Stimulated activated CD8-positive, alpha-beta memory T cell treated with anti-CD3 and anti-CD28 coated beads, Interleukin-4, amount 100 ng/mL, for 1 hour (primary cell): ENCODE results near the gene ZNF569.
"Not testable (repeated sequence)": the region's sequence is repeated elsewhere in the genome, so short reads cannot be mapped to it uniquely, and the experiment has no call there.

Experiments used
- DNase-seq, 2 donors: peaks; one replicate each; pipeline ENCODE4 v3.0.0-alpha.2; 2020; ENCODE audit warnings: low read depth in 2 of 2, low spot score in 1 of 2

The ZNF569 gene

DNA sequence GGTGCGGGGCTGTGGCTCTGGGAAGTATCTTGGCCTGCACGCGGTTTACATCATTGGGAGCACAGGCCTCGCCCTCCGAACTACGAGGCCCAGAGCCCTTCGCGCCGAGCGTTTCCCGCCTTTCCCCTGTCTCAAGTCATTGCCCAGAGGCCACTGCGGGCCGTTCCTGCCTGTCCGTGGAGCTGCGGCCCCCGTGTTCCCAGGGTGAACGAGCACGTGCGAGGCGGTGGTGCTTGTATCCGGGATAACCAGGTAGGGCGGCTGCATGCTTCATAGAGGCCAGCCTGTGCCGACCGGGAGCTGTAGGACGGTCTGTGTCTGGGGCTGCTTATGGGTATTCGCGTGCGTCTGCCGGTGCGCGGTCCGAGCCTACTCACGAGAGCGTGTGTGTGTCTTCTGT lies 63.8 kb downstream of the ZNF569 start:
- DNase-seq = no peak

DNA sequence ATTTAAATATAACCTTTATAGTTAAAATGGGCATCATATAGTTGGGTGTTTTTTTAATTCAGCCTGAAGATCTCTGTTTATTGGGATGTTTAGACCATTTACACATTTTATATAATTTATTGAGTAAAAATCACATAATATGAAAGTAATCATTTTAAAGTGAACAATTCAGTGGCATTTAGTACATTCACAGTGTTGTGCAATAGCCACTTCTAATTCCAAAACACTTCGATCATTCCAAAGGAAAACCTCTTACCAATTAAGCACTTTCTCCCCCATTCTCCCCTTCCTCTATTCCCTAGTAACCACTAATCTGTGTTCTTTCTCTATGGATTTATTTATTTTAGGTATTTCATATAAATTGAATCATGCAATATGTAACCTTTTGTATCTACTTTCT lies 66.2 kb downstream of the ZNF569 start:
- no peak for DNase-seq

DNA sequence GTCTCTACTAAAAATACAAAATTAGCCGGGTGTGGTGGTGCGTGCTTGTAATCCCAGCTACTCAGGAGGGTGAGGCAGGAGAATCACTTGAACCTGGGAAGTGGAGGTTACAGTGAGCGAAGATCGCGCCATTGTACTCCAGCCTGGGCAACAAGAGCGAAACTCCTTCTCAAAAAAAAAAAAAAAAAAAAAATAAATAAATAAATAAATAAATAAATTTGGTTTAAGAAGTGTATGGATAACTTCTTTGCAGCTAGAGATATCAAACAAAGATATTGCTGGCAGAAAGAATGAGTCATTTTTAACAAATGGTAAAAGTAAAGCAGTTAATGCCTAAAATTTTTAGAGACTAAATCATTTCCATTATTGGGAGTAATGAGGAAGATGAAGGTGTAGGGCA lies 75.8 kb downstream of the ZNF569 start:
- not testable (repeated sequence) for DNase-seq

DNA sequence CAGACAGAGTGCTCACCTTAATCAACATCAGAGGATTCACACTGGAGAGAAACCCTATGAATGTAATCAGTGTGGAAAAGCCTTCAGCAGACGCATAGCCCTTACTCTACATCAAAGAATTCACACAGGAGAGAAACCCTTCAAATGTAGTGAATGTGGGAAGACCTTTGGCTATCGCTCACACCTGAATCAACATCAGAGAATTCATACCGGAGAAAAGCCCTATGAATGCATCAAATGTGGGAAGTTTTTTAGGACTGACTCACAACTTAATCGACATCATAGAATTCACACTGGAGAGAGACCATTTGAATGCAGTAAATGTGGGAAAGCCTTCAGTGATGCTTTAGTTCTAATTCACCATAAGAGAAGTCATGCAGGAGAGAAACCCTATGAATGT lies 78.0 kb downstream of the ZNF569 start:
- DNase-seq = no peak

DNA sequence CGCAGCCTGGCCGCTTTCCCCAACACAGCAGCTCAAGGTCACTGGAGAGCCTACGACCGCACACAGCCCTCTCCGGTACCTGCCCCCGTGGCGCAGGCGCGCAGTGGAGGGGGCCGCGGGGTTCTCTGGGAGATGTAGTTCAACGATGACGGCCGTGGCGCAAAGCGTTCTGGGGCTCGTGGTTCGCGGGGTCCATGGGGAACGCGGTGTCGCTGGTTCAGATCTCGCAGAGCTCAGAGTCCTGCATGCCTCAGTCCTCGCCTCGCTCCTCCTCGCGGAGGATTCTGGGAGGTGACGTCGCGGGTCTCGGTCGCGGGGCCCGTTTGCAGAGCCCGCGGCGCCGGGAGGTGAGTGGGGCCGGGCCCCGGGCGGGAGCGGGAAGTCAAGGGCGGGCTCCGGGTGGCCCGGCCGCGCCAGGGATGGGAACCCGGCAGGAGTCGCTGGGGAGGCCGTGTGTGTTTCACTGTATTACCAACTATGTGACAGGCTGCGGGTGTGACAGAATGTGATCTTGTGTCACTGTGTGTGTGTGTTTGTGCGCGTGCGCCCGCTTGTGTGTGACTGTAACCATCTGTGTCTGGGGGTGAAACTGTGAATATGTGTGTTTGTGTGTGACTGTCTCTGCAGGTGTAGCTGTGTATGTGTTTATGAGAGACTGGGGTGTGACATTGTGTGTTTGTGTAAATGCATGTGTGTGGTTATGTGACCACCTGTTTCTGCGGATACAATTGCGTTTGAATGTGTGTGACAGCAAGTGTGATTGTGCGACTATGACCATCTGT lies 96.2 kb downstream of the ZNF569 start, which contains the start of gene ZNF527:
Gene ZNF527 (plus strand): TSS at position 220 of the 782 bp plus-strand sequence. CDS start 3,100 bp downstream, outside the sequence.
- peak; percentile 90 to 95 for DNase-seq

DNA sequence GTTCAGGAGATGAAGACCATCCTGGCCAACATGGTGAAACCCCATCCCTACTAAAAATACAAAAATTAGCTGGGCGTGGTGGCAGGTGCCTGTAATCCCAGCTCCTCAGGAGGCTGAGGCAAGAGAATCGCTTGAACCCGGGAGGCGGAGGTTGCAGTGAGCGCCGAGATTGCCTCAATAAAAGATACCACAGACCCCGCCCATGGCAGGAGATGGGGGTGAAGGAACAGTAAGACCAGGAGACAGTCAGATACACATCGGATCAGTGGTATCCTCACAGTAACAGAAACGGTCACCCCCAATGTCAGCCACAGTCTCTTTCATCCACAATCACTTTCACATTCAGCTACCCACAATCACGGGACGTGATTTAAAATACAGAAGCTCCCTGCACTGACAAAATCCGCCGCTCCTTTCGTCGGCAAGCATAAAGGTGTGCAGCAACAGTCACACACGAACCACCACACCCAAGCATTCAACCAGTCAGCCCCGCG lies 96.8 kb downstream of the ZNF569 start:
- not testable (repeated sequence) for DNase-seq

DNA sequence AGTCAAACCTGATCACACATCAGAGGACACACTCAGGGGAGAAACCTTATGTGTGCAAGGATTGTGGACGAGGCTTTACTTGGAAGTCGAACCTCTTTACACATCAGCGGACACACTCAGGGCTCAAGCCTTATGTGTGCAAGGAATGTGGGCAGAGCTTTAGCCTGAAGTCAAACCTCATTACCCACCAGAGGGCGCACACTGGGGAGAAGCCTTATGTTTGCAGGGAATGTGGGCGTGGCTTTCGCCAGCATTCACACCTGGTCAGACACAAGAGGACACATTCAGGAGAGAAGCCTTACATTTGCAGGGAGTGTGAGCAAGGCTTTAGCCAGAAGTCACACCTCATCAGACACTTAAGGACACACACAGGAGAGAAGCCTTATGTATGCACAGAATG lies 104.5 kb downstream of the ZNF569 start:
- DNase-seq = no peak

DNA sequence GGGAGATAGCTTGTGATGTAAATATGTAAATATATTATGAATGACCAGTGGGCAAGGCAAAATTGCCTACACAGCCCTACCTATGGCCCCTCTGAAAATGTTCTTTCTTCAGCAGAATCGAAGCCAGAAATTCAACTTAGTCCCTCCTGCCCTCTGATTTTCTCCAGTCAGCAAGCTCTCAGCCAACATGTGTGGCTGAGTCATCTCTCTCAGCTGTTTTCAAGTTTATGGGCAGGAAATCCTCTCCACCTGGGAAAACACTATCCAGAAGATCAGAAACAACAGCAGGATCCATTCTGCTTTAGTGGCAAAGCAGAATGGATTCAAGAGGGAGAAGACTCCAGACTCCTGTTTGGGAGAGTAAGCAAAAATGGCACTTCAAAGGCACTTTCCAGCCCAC lies 105.2 kb downstream of the ZNF569 start:
- DNase-seq = no peak
